ENCODE measurements around the gene ZBTB16.

ZBTB16 gene

GRCh38 chr11:114290503-114291235, 231.2 kb downstream of the ZBTB16 start:
- no peak for DNase-seq

- DNase-seq = no peak
Observed at GRCh38 chr11:114291381-114291780, 231.9 kb downstream of the ZBTB16 start.

- DNase-seq = no peak
Observed at GRCh38 chr11:114291842-114292680, 232.6 kb downstream of the ZBTB16 start.

DNA sequence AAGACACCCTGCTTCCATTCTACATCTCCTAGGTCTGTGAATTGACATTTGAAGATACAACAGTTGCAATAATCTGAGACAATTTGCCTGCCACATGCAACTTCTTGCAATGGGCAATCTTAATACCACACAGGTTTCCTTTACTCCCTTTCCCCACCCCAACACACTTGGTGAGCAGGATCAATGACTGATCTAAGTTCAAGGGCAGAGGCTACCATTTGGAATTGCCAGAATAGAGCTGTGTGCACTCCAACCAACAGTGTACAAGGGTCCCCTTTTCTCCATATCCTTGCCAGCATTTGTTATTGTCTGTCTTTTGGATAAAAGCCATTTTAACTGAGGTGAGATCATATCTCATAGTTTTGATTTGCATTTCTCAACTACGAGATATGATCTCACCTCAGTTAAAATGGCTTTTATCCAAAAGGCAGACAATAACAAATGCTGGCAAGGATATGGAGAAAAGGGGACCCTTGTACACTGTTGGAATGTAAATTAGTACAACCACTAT, 233.7 kb downstream of the ZBTB16 start:
- DNase-seq = no peak

- no peak for DNase-seq
Observed at GRCh38 chr11:114295676-114296604, 236.4 kb downstream of the ZBTB16 start, which contains the start of gene NNMT. TSS of gene NNMT (plus strand) at chr11:114296399. CDS start at chr11:114296557, 158 bp downstream.

GRCh38 chr11:114296605-114297372, 237.3 kb downstream of the ZBTB16 start:
- DNase-seq = no peak

GRCh38 chr11:114297806-114298709, 238.5 kb downstream of the ZBTB16 start:
- no peak for DNase-seq

DNA sequence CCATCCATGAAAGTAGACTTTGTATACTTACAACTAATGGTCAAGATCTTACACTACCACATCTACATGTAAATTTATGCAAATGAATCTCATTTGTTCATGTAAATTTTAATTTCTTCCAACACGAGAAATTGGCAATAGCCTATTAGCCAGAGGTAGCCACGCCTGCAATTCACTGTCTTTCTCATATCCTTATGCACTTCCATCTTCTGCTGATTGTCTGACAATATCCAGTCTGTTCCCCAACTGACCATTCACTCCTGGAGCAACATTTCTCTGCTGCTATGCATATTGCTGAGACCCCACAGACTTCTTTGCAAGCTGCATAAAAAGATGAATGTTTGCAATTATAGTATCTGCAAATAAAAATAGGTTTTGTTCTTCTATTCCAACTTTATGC, 239.2 kb downstream of the ZBTB16 start:
- no peak for DNase-seq
